Fibroblast of skin of abdomen (primary cell): ENCODE measurements around the gene PITRM1. TPM values are rescaled to one million over a fixed set of nuclear protein-coding genes. Genes with fewer than 3 reads are reported as not detected.
"Not testable (repeated sequence)": the region's sequence is repeated elsewhere in the genome, so short reads cannot be mapped to it uniquely, and the experiment has no call there.

Source experiments
- DNase-seq: peaks from one replicate; pipeline ENCODE4 v3.0.0-alpha.2; 2013
- polyA plus RNA-seq, 2 experiments: library from polyadenylated mRNA; unstranded; fragments of 120-200 nt; gene quantifications; one replicate each; pipeline ENCODE4 v1.2.1, GENCODE V29; 2013; ENCODE audit not compliant: insufficient read length in 2 of 2

PITRM1 gene
- 78.0 TPM for polyA plus RNA-seq (2013, experiment 1 of 2; ENCODE audit: insufficient read length)
- polyA plus RNA-seq (2013, experiment 2 of 2; ENCODE audit: insufficient read length), result 79.1 TPM

- peak; percentile 100 for DNase-seq
Measured at GRCh38 chr10:3172446-3173170, at the start of gene PITRM1. Gene PITRM1, minus strand, starts transcription at chr10:3172782. Its CDS starts 10 bp downstream, at chr10:3172772.

- DNase-seq, result peak; percentile 53
Measured at GRCh38 chr10:3222068-3222467, 49.5 kb upstream of the PITRM1 start.

- DNase-seq, result not testable (repeated sequence)
Measured at GRCh38 chr10:3221601-3222000, 49.0 kb upstream of the PITRM1 start.

- peak; percentile 89 for DNase-seq
Measured at GRCh38 chr10:3220853-3221252, 48.3 kb upstream of the PITRM1 start.

GRCh38 chr10:3219021-3219628 is 46.5 kb upstream of the PITRM1 start:
- DNase-seq, result not testable (repeated sequence)

- no peak for DNase-seq
Measured at GRCh38 chr10:3217853-3218252, 45.3 kb upstream of the PITRM1 start.

GRCh38 chr10:3217301-3217700 is 44.7 kb upstream of the PITRM1 start:
- DNase-seq, result peak; percentile 93

- no peak for DNase-seq
Measured at GRCh38 chr10:3215153-3215775, 42.7 kb upstream of the PITRM1 start.

GRCh38 chr10:3213758-3214515 is 41.4 kb upstream of the PITRM1 start:
- DNase-seq, result no peak

- DNase-seq, result peak; percentile 48
Measured at GRCh38 chr10:3213208-3213607, 40.6 kb upstream of the PITRM1 start.

GRCh38 chr10:3210251-3210877 is 37.8 kb upstream of the PITRM1 start:
- no peak for DNase-seq

- DNase-seq, result no peak
Measured at GRCh38 chr10:3208481-3209406, 36.2 kb upstream of the PITRM1 start.

GRCh38 chr10:3207351-3207750 is 34.8 kb upstream of the PITRM1 start:
- no peak for DNase-seq

GRCh38 chr10:3206511-3207157 is 34.1 kb upstream of the PITRM1 start:
- peak; percentile 63 for DNase-seq

- no peak for DNase-seq
Measured at GRCh38 chr10:3203972-3204371, 31.4 kb upstream of the PITRM1 start.

GRCh38 chr10:3203016-3203811 is 30.6 kb upstream of the PITRM1 start:
- no peak for DNase-seq

GRCh38 chr10:3201796-3202195 is 29.2 kb upstream of the PITRM1 start:
- no peak for DNase-seq

GRCh38 chr10:3199488-3199887 is 26.9 kb upstream of the PITRM1 start:
- DNase-seq, result no peak

- DNase-seq, result no peak
Measured at GRCh38 chr10:3198900-3199299, 26.3 kb upstream of the PITRM1 start.
